HCT116 (cell line): ENCODE data around the gene MAP2K2.
"Not testable (repeated sequence)": the region's sequence is repeated elsewhere in the genome, so short reads cannot be mapped to it uniquely, and the experiment has no call there.

Experiments used
- CTCF ChIP-seq, 3 experiments: fragments of 200-600 bp in 1 of 3; sonication (generic) in 1 of 3; IDR thresholded peaks in 2 of 3; conservative IDR thresholded peaks in 1 of 3; 2 replicates each; pipeline ENCODE4 v1.5.1; 2012 to 2017; ENCODE audit warnings: low read depth in 2 of 3, low read length in 2 of 3, antibody characterized with exemption in 1 of 3, borderline replicate concordance in 1 of 3, control low read depth in 1 of 3, mild to moderate bottlenecking in 1 of 3, mixed read lengths in 1 of 3, mixed run types in 1 of 3, moderate library complexity in 1 of 3; ENCODE audit not compliant: insufficient read depth in 1 of 3
- EZH2 ChIP-seq: fragments of 200-600 bp; sonication (generic); IDR thresholded peaks from 2 replicates; pipeline ENCODE4 v1.6.1; 2017; ENCODE audit warnings: antibody characterized with exemption, mixed run types
- EZH2phosphoT487 ChIP-seq: fragments of 200-600 bp; IDR thresholded peaks from 2 replicates; pipeline ENCODE4 v1.6.1; 2018; ENCODE audit warnings: antibody characterized with exemption, borderline replicate concordance
- JUND ChIP-seq: IDR thresholded peaks from 2 replicates; pipeline ENCODE4 v1.6.1; 2012
- MAX ChIP-seq: IDR thresholded peaks from 2 replicates; pipeline ENCODE4 v1.6.1; 2012
- POLR2A ChIP-seq: IDR thresholded peaks from 2 replicates; pipeline ENCODE4 v1.7.0; 2011; ENCODE audit warnings: borderline replicate concordance; ENCODE audit not compliant: insufficient read depth, insufficient read length; ENCODE audit errors: extremely low read depth
- POLR2AphosphoS5 ChIP-seq: IDR thresholded peaks from 2 replicates; pipeline ENCODE4 v1.6.1; 2011; ENCODE audit warnings: mild to moderate bottlenecking, low read depth, low read length, moderate library complexity
- REST ChIP-seq: IDR thresholded peaks from 2 replicates; pipeline ENCODE4 v1.6.1; 2012; ENCODE audit warnings: low read depth
- SIN3A ChIP-seq: IDR thresholded peaks from 2 replicates; pipeline ENCODE4 v1.6.1; 2012; ENCODE audit warnings: low read depth
- TCF7L2 ChIP-seq: IDR thresholded peaks from 2 replicates; pipeline ENCODE4 v1.7.0; 2011; ENCODE audit warnings: borderline replicate concordance, inconsistent platforms; ENCODE audit not compliant: insufficient read depth, insufficient read length; ENCODE audit errors: extremely low read depth
- ZFX ChIP-seq: fragments of 450-650 bp; IDR thresholded peaks from 2 replicates; pipeline ENCODE4 v1.6.1; 2017
- ZNF274 ChIP-seq: fragments of 200-500 bp; sonication (Bioruptor generic); IDR thresholded peaks from 2 replicates; pipeline ENCODE4 v1.6.1; 2014; ENCODE audit warnings: mild to moderate bottlenecking, low read depth, low read length, inconsistent platforms

- not testable (repeated sequence) for TF ChIP-seq CTCF (IDR thresholded peaks at IDR 0.05 in 2 of 3, conservative IDR thresholded peaks at IDR 0.05 in 1 of 3; ENCODE audit: borderline replicate concordance in 1 of 3, insufficient read depth in 1 of 3, low read depth in 2 of 3, low read length in 2 of 3); POLR2AphosphoS5; TCF7L2; REST; POLR2A; JUND; ZFX; EZH2phosphoT487; MAX; SIN3A; EZH2; ZNF274
These were observed 34.0 kb upstream of the MAP2K2 start for GRCh38 chr19:4157971-4158370.
